ENCODE results near the gene MBD3. TPM values are rescaled to one million over a fixed set of nuclear protein-coding genes. Genes with fewer than 3 reads are reported as not detected.
A peak's percentile ranks its signal among the peaks of the same experiment; 100 is the strongest.

The MBD3 gene
- total RNA-seq, 1 experiment from 2014 or later, result 128 TPM

GRCh38 chr19:1613146-1613545 is 20.5 kb upstream of the MBD3 start:
- Histone ChIP-seq H4K20me1 (ENCODE audit: control insufficient read depth, insufficient read depth, insufficient read length) (no peaks in the 10 kb centered on the region), H4K8ac (replicated peaks; ENCODE audit: insufficient read length, low read depth, low read length) (no peak overlapping the region), H2BK120ac (ENCODE audit: low read depth, low read length, poor library complexity, severe bottlenecking) (no peak overlapping the region), H4K5ac (ENCODE audit: insufficient read length, low read depth, low read length) (no peak overlapping the region), H3K23ac (ENCODE audit: insufficient read length, low read depth, low read length) (no peak overlapping the region), H3K23me2 (ENCODE audit: insufficient read length, low read depth, low read length, poor library complexity, severe bottlenecking) (no peaks in the 10 kb centered on the region), H3K9ac (ENCODE audit: extremely low read depth, insufficient read length, low read length) (no peak overlapping the region), H2AK5ac (ENCODE audit: insufficient read length, low read length) (no peak overlapping the region), H3K18ac (ENCODE audit: insufficient read length, low read depth, low read length) (no peak overlapping the region), H3K9me3 (ENCODE audit: control insufficient read depth, low read depth, low read length) (no peaks in the 10 kb centered on the region), H2BK5ac (ENCODE audit: insufficient read length, low read length) (no peak overlapping the region), H2BK12ac (ENCODE audit: insufficient read length, low read depth, low read length) (no peak overlapping the region), H3K56ac (ENCODE audit: insufficient read length, low read depth, low read length) (no peak overlapping the region), H3K79me2 (ENCODE audit: insufficient read depth, low read length) (no peaks in the 10 kb centered on the region), H3K27ac (ENCODE audit: insufficient read length, low read depth, low read length) (no peak overlapping the region), H2BK20ac (ENCODE audit: low read depth, low read length, poor library complexity, severe bottlenecking) (no peak overlapping the region), H3K4me1 (ENCODE audit: insufficient read depth, low read length) (no peaks in the 10 kb centered on the region), H2BK15ac (ENCODE audit: low read depth, low read length) (no peak overlapping the region), H3T11ph (ENCODE audit: low read length) (no peak overlapping the region), H3K4me2 (ENCODE audit: insufficient read depth, insufficient read length, low read length) (no peak overlapping the region), H2AFZ (ENCODE audit: low read length) (no peak overlapping the region), H4K91ac (ENCODE audit: insufficient read length, low read depth, low read length) (no peak overlapping the region), H3K14ac (ENCODE audit: insufficient read depth, low read length) (no peak overlapping the region), H3K79me1 (ENCODE audit: insufficient read depth, low read depth, low read length, poor library complexity, severe bottlenecking) (no peaks in the 10 kb centered on the region), H3K4ac (ENCODE audit: low read depth, low read length) (no peak overlapping the region), H3K27me3 (ENCODE audit: insufficient read depth, low read length) (no peaks in the 10 kb centered on the region)
- TF ChIP-seq CTCF (conservative IDR thresholded peaks at IDR 0.05), result no peak
- WGBS (ENCODE audit: extremely low coverage, insufficient read length, low lambda C conversion rate), result no CpG with 5 or more reads among the region's 9 CpGs
- peaks cover 0 to 7% of the 10 kb centered on the region in 2 experiments; a peak in 3 of 4 replicates for H3K4me1 Mint-ChIP-seq
- H3K27me3 Mint-ChIP-seq (ENCODE audit: low read depth), result no peaks in the 10 kb centered on the region
- no peak for DNase-seq
- H3K4me3 Mint-ChIP-seq, result no peak overlapping the region
- no peaks in the 10 kb centered on the region for H3K9me3 Mint-ChIP-seq
- H3K36me3 Mint-ChIP-seq (ENCODE audit: insufficient read depth in 1 of 3, low read depth in 3 of 3), result peaks cover 47 to 79% (median 74%) of the 10 kb centered on the region in 3 experiments; a peak in 6 of 7 replicates
- peak overlapping the region in 2 of 3 experiments; percentile 48 to 57; a peak in 1 of 7 replicates for H3K27ac Mint-ChIP-seq

Data from H9 (cell line).